Stomach (tissue), 9 donors: ENCODE data around the gene FYN. TPM values are rescaled to one million over a fixed set of nuclear protein-coding genes. Genes with fewer than 3 reads are reported as not detected.

ENCODE experiments used
- DNase-seq, 2 donors: peaks; one replicate each; pipeline versions ENCODE4 v3.0.0 to v3.0.0-alpha.2; 2013 to 2019
- H3K27ac ChIP-seq, 5 donors: fragments of 200-600 bp in 4 of 5; sonication (generic) in 4 of 5; one replicate each; pipeline ENCODE4 v1.5.1; 2013 to 2019; ENCODE audit warnings: mild to moderate bottlenecking in 1 of 5, moderate library complexity in 1 of 5
- H3K27me3 ChIP-seq, 3 donors: fragments of 200-600 bp; sonication (generic); one replicate each; pipeline ENCODE4 v1.5.1; 2017 to 2019; ENCODE audit warnings: mixed run types in 1 of 3
- H3K36me3 ChIP-seq, 4 donors: fragments of 200-600 bp; sonication (generic); 1 replicate in 3 of 4; 2 replicates in 1 of 4; pipeline ENCODE4 v1.5.1; 2016 to 2019
- H3K4me1 ChIP-seq, 4 donors: fragments of 200-600 bp; sonication (generic); one replicate each; pipeline ENCODE4 v1.5.1; 2016 to 2019
- H3K4me3 ChIP-seq, 4 donors: fragments of 200-600 bp; sonication (generic) in 3 of 4; one replicate each; pipeline ENCODE4 v1.5.1; 2016 to 2019; ENCODE audit warnings: mild to moderate bottlenecking in 1 of 4
- H3K9me3 ChIP-seq, 4 donors: fragments of 200-600 bp; sonication (generic); one replicate each; pipeline ENCODE4 v1.5.1; 2016 to 2019
- CTCF ChIP-seq, 7 experiments: fragments of 450-650 bp in 4 of 7; fragments of 200-600 bp in 3 of 7; sonication (generic) in 3 of 7; IDR thresholded peaks; one replicate each; pipeline ENCODE4 v1.5.1; 2016 to 2019; ENCODE audit warnings: antibody characterized with exemption in 7 of 7, control low read depth in 2 of 7, mild to moderate bottlenecking in 1 of 7
- EP300 ChIP-seq: sonication (generic); formaldehyde crosslinking; IDR thresholded peaks from one replicate; pipeline ENCODE4 v1.6.1; 2017; ENCODE audit warnings: antibody characterized with exemption
- POLR2A ChIP-seq, 4 donors: fragments of 450-650 bp; IDR thresholded peaks; one replicate each; pipeline ENCODE4 v1.6.1; 2016; ENCODE audit warnings: antibody characterized with exemption in 4 of 4, control low read depth in 2 of 4, mild to moderate bottlenecking in 1 of 4, moderate library complexity in 1 of 4
- POLR2AphosphoS5 ChIP-seq, 3 donors: sonication (generic); formaldehyde crosslinking; IDR thresholded peaks; one replicate each; pipeline ENCODE4 v1.6.1; 2016; ENCODE audit warnings: antibody characterized with exemption in 3 of 3
- WGBS, 5 donors: extraction: QIAGEN DNeasy Blood & Tissue Kit in 3 of 5; methylation state at CpG; one replicate each; pipeline versions ENCODE4 v1.1.5 to v1.1.7; 2013 to 2018; 5-methylcytosine and 5-hydroxymethylcytosine counted together
- intact Hi-C: fragments of 100-400 bp; cut with DNase I; formaldehyde crosslinking; loops from one replicate; pipeline ENCODE4 v1.15.1; 2023; ENCODE audit warnings: low total_unique reads
- polyA plus RNA-seq, 3 donors: library from polyadenylated mRNA; stranded (reverse); fragments of 200-250 nt; gene quantifications; one replicate each; pipeline ENCODE4 v1.2.3, GENCODE V29; 2013
- total RNA-seq, 5 donors: library from RNA; depleted of rRNA; stranded (reverse); fragments of >200 nt; gene quantifications; one replicate each; pipeline versions ENCODE4 v1.1.0 to v1.2.3, GENCODE V29; 2014 to 2016
- donor health status: healthy with polysubstance abuse.
- donor health status: Bipolar disorder and iron deficiency.
- donor health status: healthy.

FYN gene
- total and polyA plus RNA-seq, 8 donors, result 8.4 to 146 (median 37.1) TPM

DNA sequence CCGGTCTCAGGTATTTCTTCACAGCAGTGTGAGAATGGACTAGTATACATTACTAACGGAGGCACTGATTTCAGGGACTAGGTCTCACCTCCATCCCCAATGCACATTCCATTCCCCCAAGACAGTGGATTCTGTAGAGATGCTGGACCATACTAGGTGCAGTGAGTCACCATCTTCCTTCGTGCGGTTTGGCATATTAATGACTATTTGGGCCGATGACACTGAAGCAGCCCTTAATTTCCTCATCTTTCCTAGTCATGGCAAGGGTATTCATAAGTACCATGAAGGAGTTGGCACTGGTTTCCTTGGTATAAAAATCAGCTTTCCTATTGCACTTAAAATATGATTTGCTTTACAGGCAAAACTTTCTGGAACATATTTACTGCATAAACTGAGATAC, 146.2 kb downstream of the FYN start:
- H3K9me3 ChIP-seq, result no peaks in the 10 kb centered on the region
- no peaks in the 10 kb centered on the region for H3K27me3 ChIP-seq
- no peaks in the 10 kb centered on the region for H3K36me3 ChIP-seq
- H3K4me3 ChIP-seq, result no peak overlapping the region
- intact Hi-C loops, result loop anchor here (10.0 kb wide), 1 partner anchor 148 kb away; the partner anchor contains the start of gene FYN
- peaks cover 8 to 63% (median 38%) of the 10 kb centered on the region in 4 donors for H3K4me1 ChIP-seq
- TF ChIP-seq POLR2AphosphoS5 (IDR thresholded peaks at IDR 0.05) (no peak), POLR2A (IDR thresholded peaks at IDR 0.05) (no peak)
- WGBS, 5 donors, result 96 to 98% (median 98%) methylated on average over 5 of the region's 5 CpGs
- DNase-seq, result no peak
- no peak overlapping the region for H3K27ac ChIP-seq

DNA sequence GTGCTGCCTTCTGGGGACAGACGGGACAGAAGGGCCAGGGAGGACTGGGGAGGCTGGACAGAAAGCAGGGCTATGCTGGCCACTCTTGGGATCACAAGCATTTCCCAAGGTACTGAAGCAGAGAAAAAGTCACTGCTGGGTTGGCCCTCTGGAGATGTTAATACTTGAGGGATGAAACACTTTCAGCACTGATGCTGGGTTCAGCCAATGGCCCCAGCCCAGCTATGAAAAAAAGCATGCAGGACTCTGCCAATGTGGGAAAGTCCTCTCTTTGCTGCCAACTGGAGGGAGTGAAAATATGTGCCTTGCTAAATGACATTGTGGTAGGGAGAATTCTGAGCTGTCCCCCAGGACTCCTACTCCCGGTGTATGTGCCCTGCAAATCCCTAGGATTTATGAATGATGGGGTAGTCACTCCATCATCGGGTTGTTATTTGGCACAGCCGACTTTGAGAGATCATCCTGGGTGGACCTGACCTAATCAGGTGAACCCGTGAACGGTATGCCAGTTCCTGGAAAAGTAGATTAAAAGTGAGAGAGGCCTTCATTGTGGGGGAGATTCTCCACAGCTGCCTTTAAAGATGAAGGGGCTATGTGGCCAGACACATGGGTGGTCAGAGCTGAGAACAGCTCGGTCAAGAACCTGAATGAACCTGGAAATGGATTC, 147.7 kb downstream of the FYN start:
- TF ChIP-seq CTCF (IDR thresholded peaks at IDR 0.05) (no peak), POLR2A (IDR thresholded peaks at IDR 0.05) (no peak), EP300 (no peak), POLR2AphosphoS5 (IDR thresholded peaks at IDR 0.05) (no peak)
- Histone ChIP-seq H3K4me3 (no peak overlapping the region), H3K27ac (peak overlapping the region in 2 of 5 donors; percentile 36 to 48), H3K36me3 (no peaks in the 10 kb centered on the region), H3K9me3 (no peaks in the 10 kb centered on the region), H3K4me1 (peaks cover 14 to 61% (median 36%) of the 10 kb centered on the region in 4 donors), H3K27me3 (no peaks in the 10 kb centered on the region)
- DNase-seq, result no peak
- intact Hi-C loops, result loop anchor here (10.0 kb wide), 1 partner anchor 149 kb away; the partner anchor contains the start of gene FYN
- 83 to 93% (median 85%) methylated on average over 7 of the region's 7 CpGs for WGBS, 5 donors

GRCh38 chr6:111724505-111724904, 148.7 kb downstream of the FYN start:
- Histone ChIP-seq H3K36me3 (peaks cover 0 to 5% (median 2%) of the 10 kb centered on the region in 4 donors), H3K4me1 (peaks cover 11 to 53% (median 30%) of the 10 kb centered on the region in 4 donors), H3K27ac (peak overlapping the region in 1 of 5 donors; percentile 48), H3K9me3 (no peaks in the 10 kb centered on the region), H3K4me3 (no peak overlapping the region), H3K27me3 (no peaks in the 10 kb centered on the region)
- intact Hi-C loops, result loop anchor here (10.0 kb wide), 1 partner anchor 150 kb away; the partner anchor contains the start of gene FYN
- TF ChIP-seq EP300, result no peak
- no peak for TF ChIP-seq CTCF (IDR thresholded peaks at IDR 0.05)
- TF ChIP-seq POLR2AphosphoS5 (IDR thresholded peaks at IDR 0.05), result no peak
- no peak for TF ChIP-seq POLR2A (IDR thresholded peaks at IDR 0.05)
- no peak for DNase-seq
- 23 to 45% (median 38%) methylated on average over 3 of the region's 3 CpGs for WGBS, 5 donors

- H3K4me3 ChIP-seq, result no peak overlapping the region
- 81 to 91% (median 85%) methylated on average over 5 of the region's 5 CpGs for WGBS, 5 donors
- peaks cover 11 to 53% (median 30%) of the 10 kb centered on the region in 4 donors for H3K4me1 ChIP-seq
- no peaks in the 10 kb centered on the region for H3K27me3 ChIP-seq
- H3K36me3 ChIP-seq, result peaks cover 0 to 8% (median 3%) of the 10 kb centered on the region in 4 donors
- DNase-seq, result no peak
- no peak for TF ChIP-seq POLR2AphosphoS5 (IDR thresholded peaks at IDR 0.05)
- H3K9me3 ChIP-seq, result no peaks in the 10 kb centered on the region
- intact Hi-C loops, result loop anchor here (10.0 kb wide), 1 partner anchor 151 kb away; the partner anchor contains the start of gene FYN
- H3K27ac ChIP-seq, result peak overlapping the region in 1 of 5 donors; percentile 48
Observed at GRCh38 chr6:111724039-111724438, 149.2 kb downstream of the FYN start.

DNA sequence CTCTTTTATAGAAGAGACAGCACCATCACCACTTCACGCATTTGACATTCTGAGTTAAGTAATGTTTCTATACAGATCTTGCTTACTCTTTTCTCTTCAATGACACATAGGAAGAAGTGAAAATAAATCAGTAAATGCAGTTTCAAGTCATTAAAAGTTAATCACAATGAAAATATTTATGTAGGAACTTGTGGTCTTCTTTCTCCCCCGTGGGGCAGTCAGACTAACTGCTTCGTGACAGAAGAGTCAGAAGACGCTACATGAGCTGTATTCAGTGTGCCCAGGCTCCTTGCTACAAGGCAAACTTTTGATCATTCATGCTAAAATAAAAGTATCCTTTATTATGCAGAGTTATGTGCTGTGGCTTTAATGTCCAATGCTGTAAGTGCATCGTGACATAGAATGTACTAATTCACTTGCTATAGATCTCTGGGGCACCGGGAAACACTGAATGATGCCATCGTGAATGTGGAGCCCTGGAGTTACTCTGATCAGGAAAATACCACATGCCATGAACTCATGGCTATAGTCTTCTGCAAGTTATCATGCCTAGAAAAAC, 149.8 kb downstream of the FYN start:
- intact Hi-C loops, result loop anchor here (10.0 kb wide), 1 partner anchor 151 kb away; the partner anchor contains the start of gene FYN
- peaks cover 0 to 13% (median 6%) of the 10 kb centered on the region in 4 donors for H3K36me3 ChIP-seq
- H3K27ac ChIP-seq, result no peak overlapping the region
- no peak overlapping the region for H3K4me3 ChIP-seq
- H3K9me3 ChIP-seq, result no peaks in the 10 kb centered on the region
- H3K4me1 ChIP-seq, result peaks cover 11 to 53% (median 30%) of the 10 kb centered on the region in 4 donors
- TF ChIP-seq POLR2AphosphoS5 (IDR thresholded peaks at IDR 0.05) (no peak), CTCF (IDR thresholded peaks at IDR 0.05) (no peak), EP300 (no peak), POLR2A (IDR thresholded peaks at IDR 0.05) (no peak)
- WGBS, 5 donors, result 83 to 94% (median 90%) methylated on average over 7 of the region's 7 CpGs
- no peaks in the 10 kb centered on the region for H3K27me3 ChIP-seq
- DNase-seq, result no peak
